Adrenal gland (tissue), 12 donors: ENCODE results near the gene ATP2C1. TPM values are rescaled to one million over a fixed set of nuclear protein-coding genes. Genes with fewer than 3 reads are reported as not detected.

Experiments
- DNase-seq, 7 donors: peaks; one replicate each; pipeline ENCODE4 v3.0.0-alpha.2; 2019 to 2020
- H3K27ac ChIP-seq, 5 donors: fragments of 200-600 bp; sonication (generic) in 4 of 5; 1 replicate in 3 of 5; 2 replicates in 2 of 5; pipeline versions ENCODE4 v1.5.1 to v1.8.0; 2016 to 2020; ENCODE audit warnings: mild to moderate bottlenecking in 1 of 5
- H3K27me3 ChIP-seq: fragments of 200-600 bp; 2 replicates; pipeline ENCODE4 v1.8.0; 2021
- H3K36me3 ChIP-seq, 2 donors: fragments of 200-600 bp; replicated peaks in 1 of 2; 1 replicate in 1 of 2; 2 replicates in 1 of 2; pipeline versions ENCODE4 v1.5.1 to v1.8.0; 2018 to 2022
- H3K4me1 ChIP-seq, 2 donors: fragments of 200-600 bp; replicated peaks in 1 of 2; 1 replicate in 1 of 2; 2 replicates in 1 of 2; pipeline versions ENCODE4 v1.5.1 to v1.8.0; 2018 to 2021
- H3K4me3 ChIP-seq, 4 donors: fragments of 200-600 bp; sonication (generic) in 3 of 4; one replicate each; pipeline ENCODE4 v1.5.1; 2016 to 2018
- H3K9me3 ChIP-seq, 3 donors: fragments of 200-600 bp; sonication (generic) in 1 of 3; replicated peaks in 1 of 3; 1 replicate in 2 of 3; 2 replicates in 1 of 3; pipeline versions ENCODE4 v1.5.1 to v1.8.0; 2016 to 2021
- CTCF ChIP-seq, 6 experiments: fragments of 450-650 bp in 4 of 6; fragments of 200-600 bp in 2 of 6; sonication (generic) in 1 of 6; IDR thresholded peaks; 1 replicate in 5 of 6; 2 replicates in 1 of 6; pipeline versions ENCODE4 v1.5.1 to v1.8.0; 2016 to 2021; ENCODE audit warnings: antibody characterized with exemption in 6 of 6, mild to moderate bottlenecking in 2 of 6, moderate library complexity in 1 of 6
- POLR2A ChIP-seq, 2 donors: fragments of 450-650 bp; IDR thresholded peaks; one replicate each; pipeline ENCODE4 v1.6.1; 2017; ENCODE audit warnings: antibody characterized with exemption in 2 of 2, mild to moderate bottlenecking in 2 of 2, moderate library complexity in 1 of 2
- WGBS, 4 donors: extraction: QIAGEN DNeasy Blood & Tissue Kit in 2 of 4; methylation state at CpG; one replicate each; pipeline versions ENCODE4 v1.1.5 to v1.1.7; 2013 to 2017; 5-methylcytosine and 5-hydroxymethylcytosine counted together
- intact Hi-C, 2 donors: fragments of 100-400 bp; cut with DNase I; formaldehyde crosslinking; loops; one replicate each; pipeline versions ENCODE4 v1.14.1 to v1.15.0; 2022 to 2023
- polyA plus RNA-seq, 3 donors: library from polyadenylated mRNA; stranded (reverse); fragments of 200-250 nt in 2 of 3; fragments of 350-450 nt in 1 of 3; fragmentation: Illumina TruSeq in 1 of 3; extraction: RNeasy Lipid Tissue Mini Kit (QIAGEN cat#74804) in 1 of 3; gene quantifications; one replicate each; pipeline ENCODE4 v1.2.3, GENCODE V29; 2013 to 2014
- total RNA-seq, 9 donors: library from RNA; depleted of rRNA in 4 of 9; stranded (reverse); fragments of >200 nt in 4 of 9; fragments of 120-200 nt in 1 of 9; fragmentation: NEBNext Ultra II Directional in 1 of 9; extraction: Animal tissue kit (Norgen Biotek cat#: 25700) in 1 of 9; gene quantifications; one replicate each; pipeline versions ENCODE4 v1.1.0 to v1.2.4, GENCODE V29; 2013 to 2023
- donor health status: healthy with polysubstance abuse.
- donor health status: Bipolar disorder and iron deficiency.
- donor health status: DM: yes; HTN: yes; CAD: no.
- donor health status: DM: no; HTN: no; CAD: no.
- donor health status: DM: no; HTN: no; CAD: no.
- donor health status: DM: yes; HTN: yes; CAD: no.

ATP2C1 gene
- total and polyA plus RNA-seq, 12 donors, result 26.7 to 78.6 (median 55.5) TPM

- no peaks in the 10 kb centered on the region for H3K4me1 ChIP-seq
- no peak overlapping the region for H3K4me3 ChIP-seq
- no peaks in the 10 kb centered on the region for H3K9me3 ChIP-seq
- DNase-seq, result no peak
- WGBS, 4 donors, result 96 to 98% (median 97%) methylated on average over 2 of the region's 2 CpGs
- H3K27ac ChIP-seq, result no peak overlapping the region
- peaks cover 0 to 6% of the 10 kb centered on the region in 2 donors for H3K36me3 ChIP-seq
- intact Hi-C loops, result no loop called here
- TF ChIP-seq CTCF (IDR thresholded peaks at IDR 0.05), result no peak
- no peaks in the 10 kb centered on the region for H3K27me3 ChIP-seq
Measured at GRCh38 chr3:130948001-130948773, 54.3 kb downstream of the ATP2C1 start.

GRCh38 chr3:130948929-130949328, 55.0 kb downstream of the ATP2C1 start:
- TF ChIP-seq POLR2A (IDR thresholded peaks at IDR 0.05), result no peak
- no peak for TF ChIP-seq CTCF (IDR thresholded peaks at IDR 0.05)
- Histone ChIP-seq H3K27me3 (no peaks in the 10 kb centered on the region), H3K27ac (no peak overlapping the region), H3K4me3 (no peak overlapping the region), H3K36me3 (no peaks in the 10 kb centered on the region), H3K4me1 (no peaks in the 10 kb centered on the region), H3K9me3 (no peaks in the 10 kb centered on the region)
- DNase-seq, result no peak
- intact Hi-C loops, result no loop called here
- WGBS, 4 donors, result 97 to 99% (median 98%) methylated on average over 3 of the region's 3 CpGs

- Histone ChIP-seq H3K27me3 (no peaks in the 10 kb centered on the region), H3K36me3 (peaks cover 0 to 9% of the 10 kb centered on the region in 2 donors)
- WGBS, 4 donors, result 72 to 81% (median 77%) methylated on average over 2 of the region's 2 CpGs
Measured at GRCh38 chr3:130950124-130950523, 56.2 kb downstream of the ATP2C1 start.

GRCh38 chr3:130950641-130951040, 56.8 kb downstream of the ATP2C1 start:
- no peak overlapping the region for H3K27ac ChIP-seq
- H3K36me3 ChIP-seq, result peaks cover 0 to 11% of the 10 kb centered on the region in 2 donors
- no peaks in the 10 kb centered on the region for H3K9me3 ChIP-seq
- intact Hi-C loops, result no loop called here
- no peak overlapping the region for H3K4me3 ChIP-seq
- TF ChIP-seq POLR2A (IDR thresholded peaks at IDR 0.05) (no peak), CTCF (IDR thresholded peaks at IDR 0.05) (no peak)
- no peaks in the 10 kb centered on the region for H3K27me3 ChIP-seq
- no peak for DNase-seq
- no peaks in the 10 kb centered on the region for H3K4me1 ChIP-seq

More at GRCh38 chr3:130950124-130950523, 56.2 kb downstream of the ATP2C1 start:
- H3K4me3 ChIP-seq, result no peak overlapping the region
- no peak overlapping the region for H3K27ac ChIP-seq
- no peaks in the 10 kb centered on the region for H3K4me1 ChIP-seq
- H3K9me3 ChIP-seq, result no peaks in the 10 kb centered on the region
- intact Hi-C loops, result no loop called here
- DNase-seq, result no peak
- TF ChIP-seq CTCF (IDR thresholded peaks at IDR 0.05), result no peak
